ENCODE results near the gene DLGAP1.

DLGAP1 gene

DNA sequence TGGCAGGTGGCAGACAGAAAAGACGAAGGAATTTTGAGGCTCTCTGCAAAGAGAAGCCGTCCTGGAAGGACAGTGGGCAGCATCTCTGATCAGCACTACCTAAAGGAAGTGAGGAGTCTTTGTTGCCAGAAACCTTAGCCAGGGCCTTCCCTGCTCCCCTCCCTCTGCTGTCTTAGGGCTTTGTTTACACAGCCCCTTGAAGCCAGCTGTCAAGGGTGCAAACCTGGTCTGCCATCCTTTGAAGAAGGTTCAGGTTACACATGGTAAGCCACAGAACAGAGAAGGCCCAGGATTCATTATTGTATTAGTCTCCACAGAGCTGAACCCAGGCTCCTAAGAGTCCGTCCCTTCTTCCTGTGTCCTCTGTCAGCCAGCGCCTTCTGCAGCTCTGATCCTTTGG is 648.5 kb downstream of the DLGAP1 start:
- no peaks in the 10 kb centered on the region for H3K36me3 ChIP-seq (ENCODE audit: control insufficient read depth, insufficient read depth, low read length)
- 75 to 80% methylated on average over 4 of the region's 4 CpGs for WGBS, 2 experiments
- H3K9me3 ChIP-seq (ENCODE audit: control insufficient read depth, low read length) = no peaks in the 10 kb centered on the region
- no peaks in the 10 kb centered on the region for H3K27me3 ChIP-seq (ENCODE audit: control insufficient read depth, insufficient read depth, low read length, poor library complexity, severe bottlenecking)
- H3K27ac ChIP-seq (ENCODE audit: insufficient read depth, low read depth, low read length, poor library complexity, severe bottlenecking) = no peak overlapping the region
- H3K4me1 ChIP-seq (ENCODE audit: control insufficient read depth, insufficient read depth, low read length) = peaks cover 6% of the 10 kb centered on the region
- no peak overlapping the region for H3K4me3 ChIP-seq (ENCODE audit: insufficient read depth, low read depth, low read length)

- Histone ChIP-seq H3K4me1 (ENCODE audit: control insufficient read depth, insufficient read depth, low read length) (peaks cover 6% of the 10 kb centered on the region), H3K4me3 (ENCODE audit: insufficient read depth, low read depth, low read length) (no peak overlapping the region), H3K36me3 (ENCODE audit: control insufficient read depth, insufficient read depth, low read length) (no peaks in the 10 kb centered on the region), H3K9me3 (ENCODE audit: control insufficient read depth, low read length) (no peaks in the 10 kb centered on the region), H3K27me3 (ENCODE audit: control insufficient read depth, insufficient read depth, low read length, poor library complexity, severe bottlenecking) (no peaks in the 10 kb centered on the region), H3K27ac (ENCODE audit: insufficient read depth, low read depth, low read length, poor library complexity, severe bottlenecking) (no peak overlapping the region)
- WGBS, 2 experiments = 89 to 94% methylated on average over 4 of the region's 4 CpGs
Measured at GRCh38 chr18:3804336-3804735, 650.8 kb downstream of the DLGAP1 start.

DNA sequence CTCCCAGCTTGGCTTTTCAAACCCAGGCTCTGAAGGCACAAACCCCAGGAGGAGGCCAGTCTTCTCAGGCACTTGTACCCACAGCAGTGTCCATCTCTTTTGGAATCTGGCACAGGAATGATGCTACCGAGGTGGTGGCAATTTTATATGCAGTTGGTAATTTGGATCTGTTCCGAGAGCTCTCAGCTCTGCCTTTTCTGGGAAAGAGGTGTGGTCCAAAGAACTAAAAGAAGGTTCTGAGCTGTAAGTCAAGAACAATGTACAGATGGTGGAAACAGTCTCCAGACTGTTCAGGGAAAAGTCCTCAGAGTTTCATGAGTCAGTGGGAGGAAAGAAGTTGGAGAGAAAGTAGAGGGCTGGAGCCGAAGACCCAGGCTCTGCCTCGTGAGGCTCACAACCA is 651.8 kb downstream of the DLGAP1 start:
- H3K36me3 ChIP-seq (ENCODE audit: control insufficient read depth, insufficient read depth, low read length) = no peaks in the 10 kb centered on the region
- no peaks in the 10 kb centered on the region for H3K27me3 ChIP-seq (ENCODE audit: control insufficient read depth, insufficient read depth, low read length, poor library complexity, severe bottlenecking)
- peaks cover 6% of the 10 kb centered on the region for H3K4me1 ChIP-seq (ENCODE audit: control insufficient read depth, insufficient read depth, low read length)
- H3K27ac ChIP-seq (ENCODE audit: insufficient read depth, low read depth, low read length, poor library complexity, severe bottlenecking) = no peak overlapping the region
- H3K4me3 ChIP-seq (ENCODE audit: insufficient read depth, low read depth, low read length) = no peak overlapping the region
- no peaks in the 10 kb centered on the region for H3K9me3 ChIP-seq (ENCODE audit: control insufficient read depth, low read length)
- 91 to 98% methylated on average over 4 of the region's 4 CpGs for WGBS, 2 experiments

DNA sequence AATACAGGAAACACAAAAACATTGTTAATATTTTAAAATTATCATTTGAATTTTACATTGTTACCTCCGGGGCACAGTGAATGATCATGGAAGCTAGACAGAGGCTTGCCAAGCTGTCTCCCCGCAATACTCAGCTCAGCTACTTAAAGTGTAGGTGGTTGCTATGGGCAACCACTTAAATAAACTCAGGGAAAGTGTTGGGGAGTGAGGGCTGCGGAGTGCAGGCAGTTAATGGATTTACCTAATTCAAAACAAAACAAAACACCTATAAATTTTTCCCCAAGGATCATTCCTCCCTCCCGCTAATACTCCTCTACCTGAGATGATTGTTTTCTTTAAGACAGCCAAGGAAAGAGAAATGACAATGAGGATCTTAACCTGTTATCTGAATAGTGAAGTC is 655.6 kb downstream of the DLGAP1 start:
- WGBS, 2 experiments = 55 to 71% methylated on average over 2 to 4 of the region's 4 CpGs
- Histone ChIP-seq H3K27me3 (ENCODE audit: control insufficient read depth, insufficient read depth, low read length, poor library complexity, severe bottlenecking) (no peaks in the 10 kb centered on the region), H3K4me1 (ENCODE audit: control insufficient read depth, insufficient read depth, low read length) (no peaks in the 10 kb centered on the region), H3K27ac (ENCODE audit: insufficient read depth, low read depth, low read length, poor library complexity, severe bottlenecking) (no peak overlapping the region), H3K36me3 (ENCODE audit: control insufficient read depth, insufficient read depth, low read length) (no peaks in the 10 kb centered on the region), H3K4me3 (ENCODE audit: insufficient read depth, low read depth, low read length) (no peak overlapping the region), H3K9me3 (ENCODE audit: control insufficient read depth, low read length) (no peaks in the 10 kb centered on the region)

- Histone ChIP-seq H3K27me3 (ENCODE audit: control insufficient read depth, insufficient read depth, low read length, poor library complexity, severe bottlenecking) (no peaks in the 10 kb centered on the region), H3K4me3 (ENCODE audit: insufficient read depth, low read depth, low read length) (no peak overlapping the region), H3K4me1 (ENCODE audit: control insufficient read depth, insufficient read depth, low read length) (no peaks in the 10 kb centered on the region), H3K36me3 (ENCODE audit: control insufficient read depth, insufficient read depth, low read length) (no peaks in the 10 kb centered on the region), H3K9me3 (ENCODE audit: control insufficient read depth, low read length) (no peaks in the 10 kb centered on the region), H3K27ac (ENCODE audit: insufficient read depth, low read depth, low read length, poor library complexity, severe bottlenecking) (no peak overlapping the region)
- WGBS, 2 experiments = 87 to 89% methylated on average over 3 of the region's 3 CpGs
Measured at GRCh38 chr18:3798032-3798431, 657.1 kb downstream of the DLGAP1 start.

DNA sequence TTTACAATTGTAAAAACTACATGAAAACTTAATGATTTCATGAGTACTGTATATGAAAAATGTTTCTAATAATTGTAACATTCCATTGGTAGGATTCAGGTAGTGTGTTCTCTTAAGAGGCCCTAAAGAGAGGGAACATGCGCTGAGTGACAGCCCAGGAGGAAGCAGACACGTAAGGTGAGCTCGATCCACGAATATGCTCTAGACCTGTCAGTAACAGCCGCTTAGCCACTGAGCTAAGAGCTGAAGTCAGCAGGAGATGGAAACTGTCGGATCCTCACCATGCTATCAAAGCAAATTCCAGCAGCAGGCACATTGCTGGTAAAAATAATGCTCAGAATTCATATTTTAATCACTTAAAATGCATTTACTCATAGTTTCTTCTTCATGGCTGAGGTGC is 658.7 kb downstream of the DLGAP1 start:
- no peak overlapping the region for H3K4me3 ChIP-seq (ENCODE audit: insufficient read depth, low read depth, low read length)
- H3K9me3 ChIP-seq (ENCODE audit: control insufficient read depth, low read length) = no peaks in the 10 kb centered on the region
- no peaks in the 10 kb centered on the region for H3K4me1 ChIP-seq (ENCODE audit: control insufficient read depth, insufficient read depth, low read length)
- no peaks in the 10 kb centered on the region for H3K36me3 ChIP-seq (ENCODE audit: control insufficient read depth, insufficient read depth, low read length)
- H3K27ac ChIP-seq (ENCODE audit: insufficient read depth, low read depth, low read length, poor library complexity, severe bottlenecking) = no peak overlapping the region
- WGBS, 2 experiments = 94 to 97% methylated on average over 6 of the region's 6 CpGs
- H3K27me3 ChIP-seq (ENCODE audit: control insufficient read depth, insufficient read depth, low read length, poor library complexity, severe bottlenecking) = no peaks in the 10 kb centered on the region

- Histone ChIP-seq H3K27me3 (ENCODE audit: control insufficient read depth, insufficient read depth, low read length, poor library complexity, severe bottlenecking) (no peaks in the 10 kb centered on the region), H3K4me3 (ENCODE audit: insufficient read depth, low read depth, low read length) (no peak overlapping the region), H3K9me3 (ENCODE audit: control insufficient read depth, low read length) (no peaks in the 10 kb centered on the region), H3K36me3 (ENCODE audit: control insufficient read depth, insufficient read depth, low read length) (no peaks in the 10 kb centered on the region), H3K4me1 (ENCODE audit: control insufficient read depth, insufficient read depth, low read length) (no peaks in the 10 kb centered on the region), H3K27ac (ENCODE audit: insufficient read depth, low read depth, low read length, poor library complexity, severe bottlenecking) (no peak overlapping the region)
- 86 to 88% methylated on average over 9 of the region's 9 CpGs for WGBS, 2 experiments
Measured at GRCh38 chr18:3794537-3795348, 660.4 kb downstream of the DLGAP1 start.

DNA sequence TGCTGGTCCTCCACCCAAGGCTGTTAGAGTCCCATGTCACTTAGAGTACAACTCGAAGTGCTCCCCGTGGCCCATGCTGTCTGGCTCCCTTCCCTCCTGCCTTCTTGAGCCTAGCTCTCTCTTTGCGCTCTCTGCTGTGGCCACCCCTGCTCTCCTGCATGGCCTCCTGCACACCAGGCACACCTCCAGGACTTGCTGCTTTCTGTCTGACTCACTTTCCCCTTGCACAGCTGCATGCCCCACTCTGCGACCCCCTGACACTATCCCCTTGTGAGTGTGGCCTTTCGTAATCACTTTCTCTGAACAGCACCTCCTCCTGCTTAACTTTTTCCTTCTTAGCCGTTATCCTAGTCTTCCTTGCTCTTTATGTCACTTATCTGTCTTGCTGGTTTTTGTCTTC is 661.6 kb downstream of the DLGAP1 start:
- 92 to 93% methylated on average over 6 of the region's 6 CpGs for WGBS, 2 experiments
- Histone ChIP-seq H3K4me3 (ENCODE audit: insufficient read depth, low read depth, low read length) (no peak overlapping the region), H3K27ac (ENCODE audit: insufficient read depth, low read depth, low read length, poor library complexity, severe bottlenecking) (no peak overlapping the region), H3K4me1 (ENCODE audit: control insufficient read depth, insufficient read depth, low read length) (no peaks in the 10 kb centered on the region), H3K36me3 (ENCODE audit: control insufficient read depth, insufficient read depth, low read length) (no peaks in the 10 kb centered on the region), H3K9me3 (ENCODE audit: control insufficient read depth, low read length) (no peaks in the 10 kb centered on the region), H3K27me3 (ENCODE audit: control insufficient read depth, insufficient read depth, low read length, poor library complexity, severe bottlenecking) (no peaks in the 10 kb centered on the region)

DNA sequence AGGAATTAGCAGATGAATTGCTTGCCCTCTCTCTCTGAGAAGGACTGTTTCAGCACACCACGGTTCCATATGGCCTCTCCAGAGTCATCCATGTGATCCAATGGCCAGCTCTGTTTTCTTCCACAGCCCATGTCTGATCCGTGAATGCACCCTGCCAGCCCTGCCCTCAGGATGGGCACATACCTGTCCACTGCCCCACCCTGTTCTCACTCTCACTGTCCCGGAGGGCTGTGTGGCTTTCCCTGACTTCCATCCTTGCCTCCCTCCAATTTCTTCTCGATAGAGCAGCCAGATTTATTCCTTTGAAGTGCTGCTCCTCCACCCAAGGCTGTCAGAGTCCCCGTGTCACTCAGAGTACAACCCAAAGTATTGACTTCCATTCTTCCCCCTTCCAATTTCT is 662.0 kb downstream of the DLGAP1 start:
- Histone ChIP-seq H3K4me3 (ENCODE audit: insufficient read depth, low read depth, low read length) (no peak overlapping the region), H3K4me1 (ENCODE audit: control insufficient read depth, insufficient read depth, low read length) (no peaks in the 10 kb centered on the region), H3K27me3 (ENCODE audit: control insufficient read depth, insufficient read depth, low read length, poor library complexity, severe bottlenecking) (no peaks in the 10 kb centered on the region), H3K27ac (ENCODE audit: insufficient read depth, low read depth, low read length, poor library complexity, severe bottlenecking) (no peak overlapping the region), H3K36me3 (ENCODE audit: control insufficient read depth, insufficient read depth, low read length) (no peaks in the 10 kb centered on the region), H3K9me3 (ENCODE audit: control insufficient read depth, low read length) (no peaks in the 10 kb centered on the region)
- 92 to 95% methylated on average over 5 of the region's 5 CpGs for WGBS, 2 experiments

- Histone ChIP-seq H3K4me1 (ENCODE audit: control insufficient read depth, insufficient read depth, low read length) (no peaks in the 10 kb centered on the region), H3K27ac (ENCODE audit: insufficient read depth, low read depth, low read length, poor library complexity, severe bottlenecking) (no peak overlapping the region), H3K4me3 (ENCODE audit: insufficient read depth, low read depth, low read length) (no peak overlapping the region), H3K36me3 (ENCODE audit: control insufficient read depth, insufficient read depth, low read length) (no peaks in the 10 kb centered on the region), H3K9me3 (ENCODE audit: control insufficient read depth, low read length) (no peaks in the 10 kb centered on the region), H3K27me3 (ENCODE audit: control insufficient read depth, insufficient read depth, low read length, poor library complexity, severe bottlenecking) (no peaks in the 10 kb centered on the region)
- WGBS, 2 experiments = 86 to 88% methylated on average over 9 of the region's 9 CpGs
Measured at GRCh38 chr18:3792711-3793110, 662.4 kb downstream of the DLGAP1 start.
